ENCODE data around the gene UNKL. TPM values are rescaled to one million over a fixed set of nuclear protein-coding genes. Genes with fewer than 3 reads are reported as not detected.

UNKL gene
- total RNA-seq, 1 donor from 2014 or later = 19.9 TPM

DNA sequence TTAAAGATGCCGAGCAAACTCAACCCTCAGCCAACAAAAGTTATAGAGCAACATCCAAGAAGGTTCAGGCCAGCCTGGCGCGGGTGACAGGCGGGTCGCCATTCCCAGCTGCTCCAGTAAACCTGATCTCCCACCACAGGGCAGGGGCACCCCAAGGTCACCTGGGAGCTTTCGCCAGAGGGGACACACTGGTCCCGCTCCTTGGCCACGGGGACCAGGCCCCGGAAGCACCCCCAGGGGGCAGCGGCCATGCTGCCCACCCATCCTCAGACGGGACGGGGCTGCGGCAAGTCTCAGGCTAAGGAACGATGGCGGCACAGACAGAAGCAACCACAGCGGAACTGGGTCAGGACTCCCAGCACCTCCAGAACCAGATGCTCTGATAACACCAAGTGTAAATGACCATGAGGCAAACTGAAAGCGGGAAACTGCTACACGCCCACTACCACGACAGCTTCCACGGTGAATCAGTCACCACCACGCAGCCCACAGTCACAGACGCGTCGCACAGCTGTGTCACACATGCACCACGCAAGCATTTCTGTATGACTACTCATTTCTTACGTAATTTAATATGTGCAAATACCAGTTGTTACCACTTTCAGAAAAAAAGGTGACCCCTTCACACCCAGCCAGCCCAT, 44.0 kb upstream of the UNKL start:
- intact Hi-C loops (cut with DNase I) = no loop called here
- TF ChIP-seq, protein P1, sequence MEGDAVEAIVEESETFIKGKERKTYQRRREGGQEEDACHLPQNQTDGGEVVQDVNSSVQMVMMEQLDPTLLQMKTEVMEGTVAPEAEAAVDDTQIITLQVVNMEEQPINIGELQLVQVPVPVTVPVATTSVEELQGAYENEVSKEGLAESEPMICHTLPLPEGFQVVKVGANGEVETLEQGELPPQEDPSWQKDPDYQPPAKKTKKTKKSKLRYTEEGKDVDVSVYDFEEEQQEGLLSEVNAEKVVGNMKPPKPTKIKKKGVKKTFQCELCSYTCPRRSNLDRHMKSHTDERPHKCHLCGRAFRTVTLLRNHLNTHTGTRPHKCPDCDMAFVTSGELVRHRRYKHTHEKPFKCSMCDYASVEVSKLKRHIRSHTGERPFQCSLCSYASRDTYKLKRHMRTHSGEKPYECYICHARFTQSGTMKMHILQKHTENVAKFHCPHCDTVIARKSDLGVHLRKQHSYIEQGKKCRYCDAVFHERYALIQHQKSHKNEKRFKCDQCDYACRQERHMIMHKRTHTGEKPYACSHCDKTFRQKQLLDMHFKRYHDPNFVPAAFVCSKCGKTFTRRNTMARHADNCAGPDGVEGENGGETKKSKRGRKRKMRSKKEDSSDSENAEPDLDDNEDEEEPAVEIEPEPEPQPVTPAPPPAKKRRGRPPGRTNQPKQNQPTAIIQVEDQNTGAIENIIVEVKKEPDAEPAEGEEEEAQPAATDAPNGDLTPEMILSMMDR (IDR thresholded peaks at IDR 0.05) = no peak
- no peaks in the 10 kb centered on the region for H3K27me3 ChIP-seq
- no peak for DNase-seq
- H3K9me3 ChIP-seq = no peaks in the 10 kb centered on the region
- no peak overlapping the region for H3K4me3 ChIP-seq
- H3K36me3 ChIP-seq = peaks cover 78% of the 10 kb centered on the region
- H3K4me1 ChIP-seq = no peaks in the 10 kb centered on the region
- no peak for ATAC-seq
- no peak overlapping the region for H3K27ac ChIP-seq

DNA sequence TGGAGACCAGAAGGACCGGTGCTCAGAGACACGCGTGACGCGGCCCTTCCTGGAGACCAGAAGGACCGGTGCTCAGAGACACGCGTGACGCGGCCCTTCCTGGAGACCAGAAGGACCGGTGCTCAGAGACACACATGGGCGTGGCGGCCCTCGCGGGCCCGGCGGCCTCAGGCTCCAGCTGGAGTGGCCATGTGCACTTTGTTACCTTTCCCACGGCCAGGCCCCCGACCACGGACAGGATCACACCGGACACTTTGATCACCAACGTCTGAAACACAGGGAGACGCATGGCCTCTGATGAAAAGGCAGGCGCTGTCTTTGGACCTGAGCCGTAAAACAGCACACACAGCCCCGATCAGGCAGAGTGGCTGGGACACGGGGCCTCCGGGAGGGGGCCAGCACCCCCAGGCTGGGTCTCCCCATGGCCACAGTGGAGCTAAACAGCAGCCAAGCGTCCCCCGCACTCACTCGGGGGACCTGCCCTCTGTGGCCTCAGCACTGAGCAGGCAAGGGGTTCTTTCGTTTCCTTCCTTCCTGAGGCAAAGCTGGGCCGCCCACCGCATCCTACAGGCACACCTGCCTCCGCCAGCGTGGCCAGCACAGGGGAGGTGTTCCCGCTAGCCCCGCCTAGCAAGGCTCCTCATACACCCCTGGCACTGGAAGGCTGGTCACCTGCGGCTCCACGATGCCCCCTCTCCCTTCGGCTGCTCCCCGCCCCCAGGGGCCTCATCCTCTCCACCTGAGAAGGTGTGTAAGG, 43.2 kb upstream of the UNKL start:
- DNase-seq (no peak), ATAC-seq (no peak)
- intact Hi-C loops (cut with DNase I) = no loop called here
- Histone ChIP-seq H3K4me1 (no peaks in the 10 kb centered on the region), H3K9me3 (no peaks in the 10 kb centered on the region), H3K27ac (no peak overlapping the region), H3K27me3 (no peaks in the 10 kb centered on the region), H3K36me3 (peaks cover 79% of the 10 kb centered on the region), H3K4me3 (no peak overlapping the region)
- TF ChIP-seq, protein P1 (IDR thresholded peaks at IDR 0.05) = no peak

DNA sequence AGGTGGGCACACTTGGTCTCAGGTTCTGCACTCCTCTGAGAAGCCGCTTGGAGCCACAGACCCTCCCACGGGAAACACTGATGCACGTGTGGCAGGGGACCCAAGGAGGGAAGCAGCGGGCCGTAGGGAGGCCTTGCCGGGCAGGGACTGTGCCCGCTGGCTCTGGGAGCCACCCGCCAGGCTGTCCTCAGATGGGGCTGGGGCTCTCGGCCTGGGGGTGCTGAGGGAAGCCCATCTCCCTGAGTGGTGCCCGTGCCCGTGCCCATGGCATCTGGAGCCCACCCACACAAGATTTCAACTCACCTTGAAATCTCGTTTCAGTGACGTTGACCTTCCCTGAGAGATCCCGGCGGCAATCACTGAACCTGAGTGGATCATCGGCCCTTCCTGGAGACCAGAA, 42.4 kb upstream of the UNKL start:
- intact Hi-C loops (cut with DNase I) = no loop called here
- DNase-seq (no peak), ATAC-seq (no peak)

DNA sequence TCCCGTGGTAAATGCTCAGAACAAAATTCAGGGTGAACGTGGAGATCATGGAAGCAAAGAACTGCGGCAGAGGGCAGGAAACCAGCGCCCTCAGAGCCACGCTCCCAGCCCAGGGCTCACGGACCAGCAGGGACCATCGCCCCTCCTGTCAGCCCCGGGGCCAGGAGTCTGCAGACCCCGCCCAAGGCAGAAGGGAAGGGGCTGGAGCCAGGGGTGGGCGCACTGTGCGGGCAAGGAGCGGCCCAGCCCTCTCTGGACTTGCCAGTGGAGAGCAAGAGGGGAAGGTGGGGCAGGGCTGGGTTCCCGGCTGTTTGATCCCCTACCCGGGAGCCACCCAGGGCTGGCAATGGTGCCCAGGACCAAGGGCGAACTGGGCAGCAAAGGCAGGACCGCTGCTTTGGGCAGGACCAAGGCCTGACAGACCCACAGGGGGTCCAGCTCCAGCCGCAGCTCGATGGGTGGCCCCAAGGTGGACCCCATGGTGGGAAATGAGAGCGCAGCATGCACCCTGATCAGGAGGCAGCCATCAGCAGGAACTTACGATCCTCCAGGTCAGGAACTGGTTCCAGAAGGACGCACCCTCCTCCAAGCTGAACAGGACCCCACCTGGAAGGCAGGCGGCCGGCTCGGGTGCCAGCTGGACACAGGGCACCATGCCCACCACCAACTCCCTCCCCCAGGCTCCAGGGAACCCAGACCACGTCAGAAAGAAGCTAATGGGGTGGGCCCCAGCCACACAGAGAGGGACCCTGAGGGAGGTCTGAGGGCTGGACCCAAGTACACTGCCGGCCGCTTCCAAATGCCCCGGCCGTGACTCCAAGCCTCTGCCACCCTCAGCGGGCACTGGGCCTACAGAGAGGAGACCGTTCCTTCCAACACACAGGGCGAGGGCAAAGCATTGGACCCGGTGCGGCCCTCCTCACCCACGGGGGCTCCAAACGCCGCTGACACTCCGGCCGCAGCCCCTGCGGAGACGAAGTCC, 41.0 kb upstream of the UNKL start:
- ATAC-seq (no peak), DNase-seq (no peak)
- TF ChIP-seq, protein P1 (IDR thresholded peaks at IDR 0.05) = no peak
- no peak overlapping the region for H3K4me3 ChIP-seq
- H3K27me3 ChIP-seq = no peaks in the 10 kb centered on the region
- H3K4me1 ChIP-seq = no peaks in the 10 kb centered on the region
- H3K27ac ChIP-seq = no peak overlapping the region
- intact Hi-C loops (cut with DNase I) = no loop called here
- H3K36me3 ChIP-seq = peaks cover 86% of the 10 kb centered on the region
- H3K9me3 ChIP-seq = no peaks in the 10 kb centered on the region

More for the DNA sequence above, 42.4 kb upstream of the UNKL start:
- no peaks in the 10 kb centered on the region for H3K4me1 ChIP-seq
- H3K27me3 ChIP-seq = no peaks in the 10 kb centered on the region
- no peak overlapping the region for H3K27ac ChIP-seq
- H3K9me3 ChIP-seq = no peaks in the 10 kb centered on the region
- peaks cover 85% of the 10 kb centered on the region for H3K36me3 ChIP-seq
- H3K4me3 ChIP-seq = no peak overlapping the region
- TF ChIP-seq, protein P1 (IDR thresholded peaks at IDR 0.05) = no peak

DNA sequence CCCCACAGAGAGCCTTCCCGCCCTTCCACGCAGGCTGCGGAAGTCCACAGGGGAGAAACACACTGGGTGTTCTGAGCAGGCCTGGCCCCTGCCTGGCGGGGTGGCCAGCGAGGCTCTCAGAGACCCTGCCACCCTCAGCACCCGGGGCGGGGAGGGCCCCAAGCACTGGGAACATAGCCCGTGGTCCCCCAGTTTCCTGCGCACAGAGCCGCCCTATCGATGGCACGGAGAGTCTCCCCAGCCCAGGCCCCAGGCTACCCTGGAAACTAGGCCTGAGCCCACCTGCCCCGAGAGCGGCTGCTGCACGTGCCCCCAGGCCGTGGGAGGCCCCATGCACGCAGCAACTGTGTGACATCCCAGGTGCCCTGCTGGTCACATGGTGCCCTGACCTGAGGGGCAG, 40.1 kb upstream of the UNKL start:
- peaks cover 89% of the 10 kb centered on the region for H3K36me3 ChIP-seq
- H3K9me3 ChIP-seq = no peaks in the 10 kb centered on the region
- no peak for ATAC-seq
- no peak overlapping the region for H3K4me3 ChIP-seq
- intact Hi-C loops (cut with DNase I) = no loop called here
- no peaks in the 10 kb centered on the region for H3K4me1 ChIP-seq
- H3K27me3 ChIP-seq = no peaks in the 10 kb centered on the region
- TF ChIP-seq, protein P1 (IDR thresholded peaks at IDR 0.05) = no peak
- DNase-seq = no peak
- H3K27ac ChIP-seq = no peak overlapping the region
